ENCODE results near the gene CEP85L.

Gene CEP85L

DNA sequence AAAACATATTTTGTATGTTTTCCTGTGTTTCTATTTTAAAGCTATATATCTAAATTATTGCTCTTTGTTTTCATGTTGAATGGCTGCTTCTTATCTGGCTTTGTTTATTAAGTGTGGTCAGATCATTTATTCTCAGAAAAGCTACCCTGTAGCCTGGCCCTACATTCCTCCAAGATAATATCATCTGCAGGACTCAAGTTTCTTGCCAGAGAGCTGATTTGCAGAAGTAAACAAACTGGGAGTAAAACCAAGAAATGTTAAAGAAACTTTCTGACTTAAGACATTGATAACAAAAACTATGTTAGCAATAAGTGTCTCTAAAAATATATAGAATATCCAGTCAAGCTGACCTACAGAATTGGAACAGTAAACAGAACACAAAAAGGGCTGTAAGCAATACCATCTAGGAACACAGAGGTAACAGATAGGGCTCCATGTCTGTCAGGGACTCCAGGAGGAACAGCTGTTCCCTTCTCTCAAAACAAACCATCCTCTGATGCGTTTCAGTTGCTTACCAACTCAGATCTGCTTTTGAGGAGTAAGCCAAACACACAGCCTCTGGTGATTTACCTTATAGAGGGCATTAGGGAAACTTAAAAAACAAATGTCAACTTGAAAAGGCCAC, 17.5 kb upstream of the CEP85L start:
- H3K9me3 ChIP-seq (ENCODE audit: low read depth, low read length), result no peaks in the 10 kb centered on the region
- H3K9ac ChIP-seq (ENCODE audit: insufficient read length), result no peak overlapping the region
- no peak overlapping the region for H3K27ac ChIP-seq
- H3K4me3 ChIP-seq, result no peak overlapping the region
- TF ChIP-seq POLR2AphosphoS5 (IDR thresholded peaks at IDR 0.05; ENCODE audit: borderline replicate concordance, low read depth, low read length), result no peak
- no peak for TF ChIP-seq FOXP2 (optimal IDR thresholded peaks at IDR 0.05; ENCODE audit: control extremely low read depth, extremely low read length, insufficient read depth)
- TF ChIP-seq EZH2 (IDR thresholded peaks at IDR 0.05), result no peak
- DNase-seq (ENCODE audit: low read depth, low spot score), result no peak
- H3K36me3 ChIP-seq (ENCODE audit: insufficient read depth, low read length), result no peaks in the 10 kb centered on the region

DNA sequence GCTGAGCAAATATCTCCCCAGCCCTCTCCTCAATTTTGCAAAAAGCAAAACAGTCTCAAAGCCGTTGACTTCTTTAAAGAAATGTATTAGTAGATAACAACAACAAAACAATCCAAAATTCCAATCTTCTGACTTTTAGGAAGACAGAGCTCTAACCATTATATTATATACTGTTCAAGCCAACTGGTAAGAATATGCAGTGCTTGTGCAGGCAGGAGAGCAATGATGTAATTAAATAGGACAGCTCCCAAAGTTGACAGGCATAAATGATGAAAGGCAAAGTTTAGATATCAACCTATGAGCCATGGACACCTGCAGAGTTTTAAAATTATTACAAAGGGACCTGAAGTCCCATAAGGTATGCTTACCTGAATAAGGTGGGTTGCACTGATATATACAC, 16.6 kb upstream of the CEP85L start:
- no peak overlapping the region for H3K4me3 ChIP-seq
- no peak for DNase-seq (ENCODE audit: low read depth, low spot score)
- no peaks in the 10 kb centered on the region for H3K9me3 ChIP-seq (ENCODE audit: low read depth, low read length)
- TF ChIP-seq EZH2 (IDR thresholded peaks at IDR 0.05) (no peak), POLR2AphosphoS5 (IDR thresholded peaks at IDR 0.05; ENCODE audit: borderline replicate concordance, low read depth, low read length) (no peak), FOXP2 (optimal IDR thresholded peaks at IDR 0.05; ENCODE audit: control extremely low read depth, extremely low read length, insufficient read depth) (no peak)
- no peak overlapping the region for H3K27ac ChIP-seq
- no peak overlapping the region for H3K9ac ChIP-seq (ENCODE audit: insufficient read length)
- H3K36me3 ChIP-seq (ENCODE audit: insufficient read depth, low read length), result no peaks in the 10 kb centered on the region

DNA sequence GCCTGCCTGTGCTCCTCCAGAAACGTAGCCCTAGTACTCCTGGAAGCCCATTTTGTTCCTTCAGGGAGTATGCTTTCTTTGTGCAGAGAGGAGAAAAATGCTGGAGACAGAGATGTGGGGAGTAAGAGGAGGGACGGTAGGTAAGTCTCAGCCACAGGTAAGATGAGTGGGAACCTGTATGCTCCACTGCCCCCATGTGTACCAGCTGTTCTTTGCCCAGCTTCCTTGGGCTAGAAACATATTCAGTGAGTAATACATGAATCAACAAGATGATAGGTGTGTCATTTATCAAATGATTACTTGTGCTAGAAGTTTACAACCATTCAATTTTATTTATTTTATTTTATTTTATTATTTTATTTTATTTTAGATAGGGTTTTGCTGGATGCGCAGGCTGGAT, 13.6 kb upstream of the CEP85L start:
- Histone ChIP-seq H3K4me3 (no peak overlapping the region), H3K27ac (no peak overlapping the region), H3K9ac (ENCODE audit: insufficient read length) (no peak overlapping the region), H3K36me3 (ENCODE audit: insufficient read depth, low read length) (no peaks in the 10 kb centered on the region), H3K9me3 (ENCODE audit: low read depth, low read length) (no peaks in the 10 kb centered on the region)
- TF ChIP-seq EZH2 (IDR thresholded peaks at IDR 0.05) (no peak), POLR2AphosphoS5 (IDR thresholded peaks at IDR 0.05; ENCODE audit: borderline replicate concordance, low read depth, low read length) (no peak), FOXP2 (optimal IDR thresholded peaks at IDR 0.05; ENCODE audit: control extremely low read depth, extremely low read length, insufficient read depth) (no peak)
- no peak for DNase-seq (ENCODE audit: low read depth, low spot score)

DNA sequence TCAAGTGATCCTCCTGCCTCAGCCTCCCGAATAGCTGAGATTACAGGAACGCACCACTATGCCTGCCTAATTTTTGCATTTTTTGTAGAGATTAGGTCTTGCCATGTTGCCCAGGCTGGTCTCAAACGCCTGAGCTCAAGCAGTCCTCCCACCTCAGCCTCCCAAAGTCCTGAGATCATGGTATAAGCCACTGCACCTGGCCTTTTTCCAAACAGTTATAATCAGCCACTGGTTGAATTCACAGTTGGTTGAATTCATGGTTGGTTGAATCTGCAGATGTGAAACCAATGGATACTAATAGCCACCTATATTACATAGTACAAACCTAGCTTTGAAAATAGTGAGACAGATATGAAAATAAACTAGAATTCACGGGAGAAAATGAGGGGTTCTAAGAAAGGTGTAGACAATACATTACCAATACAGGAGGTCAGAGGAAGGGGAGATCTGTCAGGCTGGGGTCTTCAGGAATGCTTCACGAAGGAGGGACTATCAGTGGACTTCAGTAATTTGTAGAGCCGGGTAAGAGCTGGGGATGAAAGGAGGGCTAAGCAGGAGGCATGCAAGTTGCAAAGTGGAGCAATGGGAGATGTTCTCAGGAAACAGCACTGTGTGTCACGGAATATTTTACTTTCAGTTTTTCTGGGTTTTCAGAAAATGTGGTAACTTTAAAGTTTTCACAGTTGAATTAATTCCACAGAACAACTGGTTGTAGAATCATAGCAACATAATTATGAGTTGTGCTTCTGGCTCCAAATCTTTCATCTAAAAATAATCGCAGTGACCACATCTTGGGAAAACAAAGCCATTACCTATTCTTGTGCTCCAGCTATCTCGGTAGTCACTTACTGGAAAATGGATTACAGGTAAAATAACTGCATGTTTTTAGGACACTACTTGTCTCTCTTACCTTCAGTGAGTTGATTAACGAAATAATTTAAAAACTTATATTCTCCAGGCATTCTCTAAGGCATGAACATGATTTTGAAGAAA, 12.9 kb upstream of the CEP85L start:
- no peaks in the 10 kb centered on the region for H3K9me3 ChIP-seq (ENCODE audit: low read depth, low read length)
- no peaks in the 10 kb centered on the region for H3K36me3 ChIP-seq (ENCODE audit: insufficient read depth, low read length)
- no peak for TF ChIP-seq POLR2AphosphoS5 (IDR thresholded peaks at IDR 0.05; ENCODE audit: borderline replicate concordance, low read depth, low read length)
- no peak for TF ChIP-seq FOXP2 (optimal IDR thresholded peaks at IDR 0.05; ENCODE audit: control extremely low read depth, extremely low read length, insufficient read depth)
- TF ChIP-seq EZH2 (IDR thresholded peaks at IDR 0.05), result no peak
- H3K27ac ChIP-seq, result no peak overlapping the region
- no peak overlapping the region for H3K4me3 ChIP-seq
- no peak overlapping the region for H3K9ac ChIP-seq (ENCODE audit: insufficient read length)
- no peak for DNase-seq (ENCODE audit: low read depth, low spot score)

DNA sequence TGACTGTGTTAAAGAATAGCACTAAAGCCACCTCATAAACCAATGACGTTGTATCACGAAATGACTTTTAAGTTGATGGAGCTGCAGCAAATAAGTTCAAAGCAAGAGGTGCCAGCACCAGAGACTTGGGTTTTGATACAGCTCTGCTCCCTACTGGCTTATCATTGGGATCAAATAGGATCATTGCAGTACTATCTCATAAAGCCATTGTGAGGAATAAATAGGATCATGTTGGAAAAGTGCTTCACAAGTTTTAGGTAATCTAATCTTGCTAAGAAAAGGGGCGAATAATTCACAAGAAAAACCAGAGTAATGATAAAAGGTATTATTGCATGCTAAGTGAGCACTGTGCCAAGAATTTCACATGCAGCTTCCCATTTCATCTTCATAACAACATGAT, 10.4 kb upstream of the CEP85L start:
- TF ChIP-seq POLR2AphosphoS5 (IDR thresholded peaks at IDR 0.05; ENCODE audit: borderline replicate concordance, low read depth, low read length) (no peak), EZH2 (IDR thresholded peaks at IDR 0.05) (no peak), FOXP2 (optimal IDR thresholded peaks at IDR 0.05; ENCODE audit: control extremely low read depth, extremely low read length, insufficient read depth) (no peak)
- no peak for DNase-seq (ENCODE audit: low read depth, low spot score)
- no peaks in the 10 kb centered on the region for H3K36me3 ChIP-seq (ENCODE audit: insufficient read depth, low read length)
- H3K9me3 ChIP-seq (ENCODE audit: low read depth, low read length), result no peaks in the 10 kb centered on the region
- no peak overlapping the region for H3K9ac ChIP-seq (ENCODE audit: insufficient read length)
- H3K27ac ChIP-seq, result no peak overlapping the region
- H3K4me3 ChIP-seq, result no peak overlapping the region

DNA sequence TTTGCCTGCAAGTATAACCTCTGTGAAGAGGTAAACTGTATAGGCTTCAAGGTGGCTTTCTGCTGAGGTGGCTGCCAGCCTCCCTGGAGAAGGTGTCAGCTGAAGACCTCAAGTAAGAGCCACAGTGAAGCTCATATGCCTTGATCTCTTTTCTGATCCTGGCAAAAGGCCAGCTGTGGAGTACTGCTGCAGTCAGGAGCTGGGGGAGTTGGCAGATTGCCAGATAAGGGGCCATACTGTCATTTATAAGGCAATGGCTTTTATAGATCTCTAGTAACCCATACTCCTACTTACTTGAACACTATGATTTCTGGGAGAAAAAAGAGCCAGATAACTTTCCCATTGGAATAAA, 8.8 kb upstream of the CEP85L start:
- Histone ChIP-seq H3K9ac (ENCODE audit: insufficient read length) (no peak overlapping the region), H3K36me3 (ENCODE audit: insufficient read depth, low read length) (no peaks in the 10 kb centered on the region), H3K27ac (no peak overlapping the region), H3K9me3 (ENCODE audit: low read depth, low read length) (no peaks in the 10 kb centered on the region), H3K4me3 (no peak overlapping the region)
- peak; percentile 78 for DNase-seq (ENCODE audit: low read depth, low spot score)
- TF ChIP-seq POLR2AphosphoS5 (IDR thresholded peaks at IDR 0.05; ENCODE audit: borderline replicate concordance, low read depth, low read length), result peak; percentile 61; the same call in 1 of the 2 replicates
- no peak for TF ChIP-seq EZH2 (IDR thresholded peaks at IDR 0.05)

DNA sequence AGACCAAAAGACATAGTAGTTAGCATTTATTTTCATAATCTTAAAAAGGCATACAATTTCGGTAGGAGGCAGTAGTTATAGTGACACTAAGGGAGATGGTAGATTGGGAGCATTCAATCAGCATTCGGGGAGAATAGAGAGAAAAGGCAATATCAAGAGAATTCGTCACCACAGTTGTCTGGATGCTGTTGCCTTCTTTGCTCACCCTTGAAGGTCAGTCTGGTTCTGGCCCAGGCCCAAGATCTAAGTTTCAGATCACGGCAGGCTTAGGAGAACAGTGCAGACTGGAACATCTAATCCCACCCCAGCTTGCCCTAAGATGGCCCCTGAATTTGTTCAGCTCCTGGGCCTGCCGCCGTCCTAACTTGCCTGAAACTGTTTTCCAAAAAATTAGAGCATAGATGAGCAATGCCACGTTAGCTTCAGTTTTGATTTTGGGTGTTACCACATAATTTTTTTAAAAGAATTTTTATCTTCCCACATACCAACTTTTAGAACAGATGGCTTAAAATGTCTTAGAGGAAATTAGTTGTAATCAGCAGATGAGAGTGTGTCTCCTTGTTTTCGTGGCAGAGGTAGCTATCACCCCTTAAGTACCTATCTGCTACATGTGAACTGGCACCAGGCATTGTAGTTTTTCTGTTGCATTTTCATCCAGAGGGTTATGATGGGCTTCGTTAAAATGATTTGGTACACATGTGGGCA, 8.3 kb upstream of the CEP85L start:
- H3K9ac ChIP-seq (ENCODE audit: insufficient read length), result no peak overlapping the region
- no peak for TF ChIP-seq EZH2 (IDR thresholded peaks at IDR 0.05)
- no peak for TF ChIP-seq FOXP2 (optimal IDR thresholded peaks at IDR 0.05; ENCODE audit: control extremely low read depth, extremely low read length, insufficient read depth)
- TF ChIP-seq POLR2AphosphoS5 (IDR thresholded peaks at IDR 0.05; ENCODE audit: borderline replicate concordance, low read depth, low read length), result no peak
- no peak overlapping the region for H3K27ac ChIP-seq
- no peaks in the 10 kb centered on the region for H3K36me3 ChIP-seq (ENCODE audit: insufficient read depth, low read length)
- no peak overlapping the region for H3K4me3 ChIP-seq
- no peak for DNase-seq (ENCODE audit: low read depth, low spot score)
- H3K9me3 ChIP-seq (ENCODE audit: low read depth, low read length), result no peaks in the 10 kb centered on the region

DNA sequence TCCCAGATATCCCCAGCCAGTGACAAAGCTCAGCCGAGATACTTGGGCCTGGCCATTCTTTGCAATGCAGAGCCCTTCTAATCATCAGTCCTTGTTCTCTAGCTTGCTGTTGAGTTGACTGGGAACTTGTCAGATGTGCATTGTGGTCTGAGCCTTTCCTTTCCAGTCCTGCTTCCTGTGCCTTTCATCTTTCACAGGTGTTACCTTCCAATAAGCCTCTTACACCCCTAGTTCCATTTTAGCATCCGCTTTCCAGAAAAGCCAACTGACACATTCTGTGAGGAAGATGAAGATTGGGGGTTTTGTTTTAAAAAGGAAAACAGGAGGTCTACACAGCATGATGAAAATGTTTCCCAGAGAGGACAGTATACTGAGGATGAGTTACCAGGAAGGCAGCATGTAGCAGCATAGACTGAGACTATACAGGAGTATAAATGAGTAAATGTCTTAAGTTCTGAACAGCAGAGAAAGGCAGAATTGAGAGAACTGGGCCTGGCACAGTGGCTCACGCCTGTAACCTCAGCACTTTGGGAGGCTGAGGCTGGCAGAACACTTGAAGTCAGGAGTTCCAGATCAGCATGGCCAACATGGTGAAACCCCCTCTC, 5.6 kb upstream of the CEP85L start:
- no peak overlapping the region for H3K4me3 ChIP-seq
- no peak overlapping the region for H3K9ac ChIP-seq (ENCODE audit: insufficient read length)
- H3K9me3 ChIP-seq (ENCODE audit: low read depth, low read length), result no peaks in the 10 kb centered on the region
- TF ChIP-seq EZH2 (IDR thresholded peaks at IDR 0.05) (no peak), POLR2AphosphoS5 (IDR thresholded peaks at IDR 0.05; ENCODE audit: borderline replicate concordance, low read depth, low read length) (no peak), FOXP2 (optimal IDR thresholded peaks at IDR 0.05; ENCODE audit: control extremely low read depth, extremely low read length, insufficient read depth) (no peak)
- DNase-seq (ENCODE audit: low read depth, low spot score), result no peak
- no peak overlapping the region for H3K27ac ChIP-seq
- no peaks in the 10 kb centered on the region for H3K36me3 ChIP-seq (ENCODE audit: insufficient read depth, low read length)
